Activated T-cell treated with anti-CD3 and anti-CD28 coated beads for 24 hours (primary cell): ENCODE measurements around the gene ZNF341.

Experiments
- DNase-seq: peaks from one replicate; pipeline ENCODE4 v3.0.0-alpha.2; 2020; ENCODE audit warnings: low read depth

ZNF341 gene

DNA sequence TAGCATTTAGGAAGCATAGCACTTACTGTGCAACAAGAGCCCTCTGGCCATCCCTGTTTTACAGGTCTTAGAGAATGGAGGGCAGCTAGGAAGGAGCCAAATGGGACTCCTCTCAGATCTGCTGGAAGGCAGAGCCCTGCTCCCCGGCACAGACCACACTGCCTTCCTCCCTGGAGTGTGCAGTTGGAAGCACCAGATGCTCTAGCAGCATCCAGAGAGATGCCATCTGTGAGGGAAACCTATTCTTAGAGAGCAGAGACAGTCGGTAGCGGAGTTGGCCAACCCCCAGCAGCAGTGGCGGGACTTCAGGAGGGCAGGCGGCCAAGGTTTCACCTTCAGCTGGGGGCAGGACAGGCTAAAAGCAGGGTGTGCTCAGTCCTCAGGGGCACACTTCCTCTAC lies 28.9 kb upstream of the ZNF341 start:
- DNase-seq, result no peak

GRCh38 chr20:33703498-33704137 lies 28.2 kb upstream of the ZNF341 start:
- DNase-seq, result no peak

- no peak for DNase-seq
Observed at GRCh38 chr20:33704197-33704924, 27.4 kb upstream of the ZNF341 start.

DNA sequence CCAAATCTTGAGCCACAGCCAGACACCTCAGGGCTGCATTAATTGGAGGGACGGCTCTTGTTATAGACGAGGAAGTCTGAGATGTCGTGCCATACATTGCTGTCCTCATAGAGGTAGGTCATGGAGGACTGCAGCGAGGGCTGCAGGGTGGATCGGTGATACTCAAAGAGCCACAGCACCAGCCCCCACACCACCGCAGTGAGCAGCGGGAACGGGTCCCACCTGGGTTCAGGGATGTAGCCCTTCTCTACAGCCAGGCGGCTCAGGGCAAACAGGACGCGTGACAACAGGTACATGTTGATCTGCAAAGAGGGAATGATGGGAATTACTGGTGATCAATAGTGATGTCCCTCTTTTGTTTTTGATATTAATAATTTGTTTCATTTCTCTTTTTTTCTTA lies 24.1 kb upstream of the ZNF341 start:
- no peak for DNase-seq

DNA sequence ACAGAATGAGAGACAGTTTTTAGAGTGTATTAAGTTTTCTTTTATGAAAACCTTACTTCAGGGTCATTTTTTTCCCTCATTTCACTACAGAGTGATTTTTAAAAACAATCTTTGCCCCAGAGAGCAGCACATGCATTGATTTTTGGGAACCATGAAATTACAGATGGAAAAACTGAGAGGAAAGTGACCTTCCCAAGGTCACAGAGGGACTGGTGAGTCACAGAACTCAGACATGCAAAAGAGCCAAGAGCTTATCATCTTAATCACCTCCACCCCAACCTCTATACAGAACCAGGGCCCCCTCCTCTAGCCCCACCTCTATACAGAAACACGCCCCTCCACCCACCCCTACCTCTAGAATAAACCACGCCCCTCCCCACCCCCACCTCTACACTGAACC lies 22.4 kb upstream of the ZNF341 start:
- DNase-seq, result no peak

DNA sequence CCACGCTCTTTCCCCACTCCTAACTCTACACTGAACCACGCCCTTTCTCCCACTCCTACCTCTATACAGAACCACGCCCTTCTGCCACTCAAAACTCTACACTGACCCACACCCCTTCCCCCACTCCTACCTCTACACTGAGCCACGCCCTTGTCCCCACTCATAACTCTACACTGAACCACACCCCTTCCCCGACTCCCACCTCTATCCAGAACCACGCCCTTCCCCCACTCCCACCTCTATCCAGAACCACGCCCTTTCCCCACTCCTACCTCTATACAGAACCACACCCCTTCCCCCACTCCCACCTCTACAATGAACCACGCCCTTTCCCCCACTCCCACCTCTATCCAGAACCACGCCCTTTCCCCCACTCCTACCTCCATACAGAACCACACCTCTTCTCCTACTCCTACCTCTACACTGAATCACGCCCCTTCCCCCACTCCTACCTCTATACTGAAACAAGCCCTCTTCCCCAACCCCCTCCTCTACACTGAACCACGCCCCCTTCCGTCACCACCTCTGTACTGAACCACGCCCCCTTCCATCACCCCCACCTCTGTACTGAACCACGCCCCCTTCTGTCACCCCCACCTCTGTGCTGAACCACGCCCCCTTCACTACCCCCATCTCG lies 21.8 kb upstream of the ZNF341 start:
- no peak for DNase-seq

DNA sequence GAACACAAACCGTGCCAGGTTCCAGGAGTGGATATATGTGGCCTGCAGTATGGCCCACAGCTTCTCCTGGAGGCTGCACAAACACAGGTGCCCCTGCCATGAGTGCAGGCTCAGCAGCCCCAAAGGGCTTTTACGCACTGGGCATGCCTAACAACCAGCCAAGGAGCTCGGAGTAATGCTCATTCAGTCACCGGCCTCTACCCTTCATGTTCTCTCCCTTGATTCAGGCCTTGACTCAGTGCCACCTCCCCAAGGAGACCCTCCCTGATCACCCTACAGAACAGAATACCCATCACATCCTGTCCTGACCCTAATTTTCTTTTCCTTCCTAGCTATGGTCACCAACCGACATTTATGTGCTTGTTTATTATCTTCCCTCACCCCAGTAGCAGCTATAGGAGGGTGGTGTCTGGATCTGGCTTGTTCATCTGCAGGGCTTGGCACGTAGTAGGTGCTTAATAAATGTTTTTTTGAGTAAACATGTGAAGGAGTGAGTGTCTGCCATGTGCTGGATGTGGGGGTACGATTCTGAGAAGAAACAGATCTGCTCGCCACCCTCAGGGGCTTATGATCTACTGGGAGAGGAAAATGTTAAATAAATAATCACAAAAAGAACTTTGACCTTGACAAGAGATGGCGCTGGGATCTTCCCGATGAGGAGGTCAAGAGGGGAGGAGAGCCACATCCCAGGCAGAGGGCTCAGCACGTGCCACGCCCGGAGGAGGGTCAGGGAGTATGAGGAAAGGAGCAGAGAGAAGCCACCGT lies 20.9 kb upstream of the ZNF341 start:
- no peak for DNase-seq

- no peak for DNase-seq
Observed at GRCh38 chr20:33711446-33711738, 20.4 kb upstream of the ZNF341 start.

GRCh38 chr20:33713865-33714367 lies 17.9 kb upstream of the ZNF341 start:
- no peak for DNase-seq

DNA sequence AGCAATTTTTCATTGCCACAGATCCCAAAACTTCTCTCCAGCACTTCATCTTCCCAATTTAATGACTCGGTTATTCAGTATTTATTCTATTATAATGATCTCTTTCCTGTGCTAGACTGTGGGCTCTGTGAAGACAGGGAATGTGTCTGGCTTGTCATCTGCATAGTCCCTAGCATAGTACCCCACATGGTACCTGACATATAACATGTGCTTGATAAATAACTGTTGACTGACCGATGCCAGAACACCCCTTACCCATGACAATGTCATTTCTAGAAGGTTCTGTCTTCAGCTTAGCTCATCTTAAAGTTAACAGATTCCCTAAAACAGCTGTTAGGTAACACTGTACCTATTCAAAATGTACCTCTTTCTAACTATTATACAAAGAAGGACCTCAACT lies 15.3 kb upstream of the ZNF341 start:
- DNase-seq, result no peak

- DNase-seq, result no peak
Observed at GRCh38 chr20:33719277-33719988, 12.4 kb upstream of the ZNF341 start.

- DNase-seq, result peak; percentile 87
Observed at GRCh38 chr20:33719989-33720709, 11.6 kb upstream of the ZNF341 start, which contains the start of gene PXMP4. TSS of gene PXMP4 (minus strand) at chr20:33720310. CDS start at chr20:33720207, 103 bp downstream.

DNA sequence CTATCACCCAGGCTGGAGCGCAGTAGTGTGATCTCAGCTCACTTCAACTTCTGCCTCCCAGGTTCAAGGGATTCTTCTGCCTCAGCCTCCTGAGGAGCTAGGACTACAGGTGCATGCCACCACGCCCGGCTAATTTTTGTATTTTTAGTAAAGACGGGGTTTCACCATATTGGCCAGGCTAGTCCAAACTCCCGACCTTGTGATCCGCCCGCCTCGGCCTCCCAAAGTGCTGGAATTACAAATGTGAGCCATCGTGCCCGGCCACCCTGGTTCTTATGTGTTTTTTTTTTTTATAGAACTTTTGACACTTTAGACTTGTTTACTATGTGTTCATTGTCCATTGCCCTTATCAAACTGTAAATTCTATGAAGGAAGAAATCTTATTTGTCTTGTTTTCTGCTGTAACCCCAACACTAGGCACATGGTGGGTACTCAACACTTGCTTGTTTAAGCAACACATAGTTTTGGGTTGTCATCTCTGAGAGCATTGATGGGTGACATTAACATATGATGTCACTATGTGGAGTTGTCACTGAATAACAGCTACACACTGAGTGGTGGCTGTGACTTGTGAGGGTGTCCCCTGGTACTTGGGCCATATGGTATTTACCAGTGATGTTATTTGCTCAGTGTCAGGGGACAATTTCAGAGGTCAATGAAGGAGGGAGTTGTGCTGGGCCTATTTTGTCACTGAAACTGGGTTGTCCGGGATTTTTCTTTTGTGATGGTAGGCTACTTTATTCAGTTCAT lies 10.2 kb upstream of the ZNF341 start:
- DNase-seq, result no peak

DNA sequence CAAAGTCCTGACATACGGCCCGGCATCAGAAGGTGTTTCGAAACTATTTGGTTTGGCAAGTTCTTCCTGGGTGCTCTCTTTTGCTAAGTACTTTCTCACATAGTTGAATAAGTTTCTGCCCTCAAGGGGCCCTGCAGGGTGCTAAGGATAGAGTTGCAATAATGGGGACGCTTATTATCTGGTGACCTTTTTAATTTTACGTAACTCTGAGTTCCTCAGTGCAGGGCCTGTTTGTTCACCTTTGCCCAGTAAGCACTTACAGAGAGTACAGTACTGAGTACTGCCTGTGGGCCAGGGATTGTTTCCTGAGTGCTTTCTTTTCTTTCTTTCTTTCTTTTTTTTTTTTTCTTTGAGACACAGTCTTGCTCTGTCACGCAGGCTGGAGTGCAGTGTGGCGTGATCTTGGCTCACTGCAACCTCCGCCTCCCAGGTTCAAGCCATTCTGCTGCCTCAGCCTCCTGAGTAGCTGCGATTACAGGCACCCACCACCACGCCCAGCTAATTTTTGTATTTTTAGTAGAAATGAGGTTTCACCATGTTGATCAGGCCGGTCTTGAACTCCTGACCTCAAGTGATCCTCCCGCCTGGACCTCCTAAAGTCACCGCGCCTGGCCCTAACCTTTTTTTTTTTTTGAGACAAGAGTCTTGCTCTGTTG lies 7.2 kb upstream of the ZNF341 start:
- no peak for DNase-seq

DNA sequence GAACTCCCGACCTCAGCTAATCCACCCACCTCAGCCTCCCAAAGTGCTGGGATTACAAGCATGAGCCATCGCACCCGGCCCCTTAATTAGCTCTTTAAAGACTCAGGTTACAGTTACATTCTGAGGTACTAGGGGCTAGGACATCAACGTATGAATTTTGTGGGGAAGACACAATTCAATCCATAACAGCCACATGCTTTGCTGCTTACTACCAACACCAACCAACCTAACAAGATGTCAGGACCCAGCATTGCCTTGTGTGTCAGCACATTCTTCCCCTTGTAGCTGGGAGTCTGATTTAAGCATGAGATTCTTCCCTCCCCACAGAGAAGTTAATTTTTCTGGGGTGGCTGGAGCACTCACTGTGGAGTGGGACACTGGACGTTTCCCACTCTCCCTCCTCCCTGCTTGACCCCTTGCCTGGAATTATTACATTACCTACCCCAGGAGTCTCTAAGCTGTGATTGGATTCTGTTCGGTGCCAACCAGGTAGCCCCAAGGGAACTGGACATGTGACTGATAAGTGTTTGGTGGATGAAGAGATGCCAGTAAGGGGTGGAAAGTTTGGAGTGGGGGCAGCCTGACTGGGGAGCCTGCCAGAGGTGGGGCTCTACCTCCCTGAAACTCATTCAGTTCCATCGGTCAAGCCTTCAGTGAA lies 6.1 kb upstream of the ZNF341 start:
- no peak for DNase-seq

DNA sequence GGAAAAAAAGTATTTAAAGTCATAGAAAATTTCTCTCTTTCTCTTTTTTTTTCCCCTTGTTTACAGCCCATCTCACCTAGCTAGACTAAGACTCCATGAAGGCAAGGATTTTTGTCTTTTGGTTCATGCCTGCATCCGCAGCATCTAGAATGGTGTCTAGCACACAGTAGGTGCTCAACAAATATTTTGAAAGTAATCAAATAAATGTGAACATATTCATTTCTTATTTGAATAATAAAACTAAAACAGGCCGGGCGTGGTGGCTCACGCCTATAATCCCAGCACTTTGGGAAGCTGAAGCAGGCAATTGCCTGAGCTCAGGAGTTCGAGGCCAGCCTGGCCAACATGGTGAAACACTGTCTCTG lies 4.7 kb upstream of the ZNF341 start:
- no peak for DNase-seq

DNA sequence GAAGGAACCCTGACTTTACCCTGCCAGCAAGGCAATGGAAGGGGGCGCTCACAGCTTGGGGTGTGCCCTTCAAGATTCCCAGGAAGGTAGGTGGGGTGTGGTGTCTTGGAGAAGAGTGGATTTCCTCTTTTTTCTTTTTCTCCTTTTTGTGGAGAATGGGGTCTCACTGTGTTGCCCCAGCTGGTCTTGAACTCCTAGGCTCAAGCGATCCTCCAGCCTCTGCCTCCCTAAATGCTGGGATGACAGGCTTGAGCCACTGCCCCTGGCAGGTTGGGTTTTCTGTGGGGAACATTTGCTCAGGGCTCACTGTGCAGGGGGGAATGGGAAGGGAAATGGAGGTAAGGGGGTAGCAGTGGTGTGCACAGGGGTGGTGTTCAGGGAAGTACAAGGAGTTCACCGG lies 4.0 kb upstream of the ZNF341 start:
- DNase-seq, result no peak

GRCh38 chr20:33728463-33728862 lies 3.3 kb upstream of the ZNF341 start:
- no peak for DNase-seq

- DNase-seq, result no peak
Observed at GRCh38 chr20:33729101-33729500, 2.7 kb upstream of the ZNF341 start.
